PC-9 (cell line): ENCODE results near the gene SDHC. TPM values are rescaled to one million over a fixed set of nuclear protein-coding genes. Genes with fewer than 3 reads are reported as not detected.

ENCODE experiments used
- BruUV-seq: library from RNA; stranded (reverse); fragments of 400-500 nt; replicated peaks from 2 replicates; lab custom pipeline; 2021; lab: Mats Ljungman, UMichigan
- CTCF ChIA-PET: fragments of 300-600 bp; sonication (Branson Sonifier 250); formaldehyde crosslinking; loops from one replicate; lab custom pipeline; 2022; ENCODE audit warnings: antibody characterized with exemption; lab: Charles Lee
- POLR2A ChIA-PET: fragments of 300-600 bp; sonication (Branson Sonifier 250); formaldehyde crosslinking; loops from one replicate; lab custom pipeline; 2022; ENCODE audit warnings: antibody characterized with exemption; ENCODE audit not compliant: unreplicated experiment; lab: Charles Lee
- DNase-seq, 2 experiments: peaks; one replicate each; pipeline versions ENCODE4 v3.0.0 to v3.0.0-alpha.2; 2015 to 2022; ENCODE audit warnings: mixed read lengths in 1 of 2
- H2AFZ ChIP-seq: fragments of 200-600 bp; sonication (generic); 2 replicates; pipeline ENCODE4 v1.8.1; 2017; ENCODE audit warnings: antibody characterized with exemption
- H3F3A ChIP-seq: fragments of 200-600 bp; sonication (generic); 2 replicates; pipeline ENCODE4 v1.8.1; 2017; ENCODE audit warnings: antibody characterized with exemption, mild to moderate bottlenecking, low read depth; ENCODE audit not compliant: insufficient read depth
- H3K27ac ChIP-seq: fragments of 200-600 bp; sonication (generic); 2 replicates; pipeline ENCODE4 v1.6.1; 2016; ENCODE audit warnings: mixed run types
- H3K27me3 ChIP-seq: fragments of 200-600 bp; sonication (generic); 2 replicates; pipeline ENCODE4 v1.6.1; 2016; ENCODE audit warnings: low read depth, mixed run types; ENCODE audit not compliant: insufficient read depth
- H3K36me3 ChIP-seq: fragments of 200-600 bp; sonication (generic); 2 replicates; pipeline ENCODE4 v1.6.1; 2016; ENCODE audit warnings: low read depth, mixed run types
- H3K4me1 ChIP-seq: fragments of 200-600 bp; sonication (generic); replicated peaks from 2 replicates; pipeline ENCODE4 v1.6.1; 2016; ENCODE audit warnings: mixed run types; ENCODE audit not compliant: insufficient read depth
- H3K4me2 ChIP-seq: fragments of 200-600 bp; sonication (generic); 2 replicates; pipeline ENCODE4 v1.6.1; 2017; ENCODE audit warnings: mixed run types
- H3K4me3 ChIP-seq: fragments of 200-600 bp; sonication (generic); 2 replicates; pipeline ENCODE4 v1.6.1; 2016; ENCODE audit warnings: mixed run types
- H3K79me2 ChIP-seq: fragments of 200-600 bp; sonication (generic); 2 replicates; pipeline ENCODE4 v1.6.1; 2017; ENCODE audit warnings: low read depth, mixed run types
- H3K9me2 ChIP-seq: fragments of 200-600 bp; sonication (generic); 2 replicates; pipeline ENCODE4 v1.8.1; 2017; ENCODE audit warnings: mild to moderate bottlenecking; ENCODE audit not compliant: insufficient read depth
- H3K9me3 ChIP-seq: fragments of 200-600 bp; sonication (generic); 2 replicates; pipeline ENCODE4 v1.8.1; 2016; ENCODE audit warnings: low read depth; ENCODE audit not compliant: insufficient read depth
- H4K20me1 ChIP-seq: fragments of 200-600 bp; sonication (generic); 2 replicates; pipeline ENCODE4 v1.8.1; 2017; ENCODE audit not compliant: insufficient read depth
- CTCF ChIP-seq: fragments of 200-600 bp; sonication (generic); conservative IDR thresholded peaks from 2 replicates; pipeline ENCODE4 v1.6.1; 2017; ENCODE audit warnings: mixed run types, antibody characterized with exemption, mild to moderate bottlenecking, moderate library complexity
- EZH2 ChIP-seq: fragments of 200-600 bp; sonication (generic); IDR thresholded peaks from 2 replicates; pipeline ENCODE4 v1.8.0; 2017; ENCODE audit warnings: antibody characterized with exemption, low read depth
- intact Hi-C: fragments of 100-400 bp; cut with micrococcal nuclease; formaldehyde crosslinking; loops from one replicate; pipeline ENCODE4 v1.10.0; 2022; ENCODE audit not compliant: unreplicated experiment
- total RNA-seq: library from RNA; stranded (reverse); gene quantifications from 2 replicates; pipeline ENCODE4 v1.2.3, GENCODE V29; 2021

Gene SDHC
- total RNA-seq, 1 experiment from 2014 or later, result 215 TPM

- Histone ChIP-seq H3F3A (no peaks in the 10 kb centered on the region), H3K27ac (no peak overlapping the region), H4K20me1 (no peaks in the 10 kb centered on the region), H2AFZ (no peak overlapping the region; the same call in 1 of the 2 replicates), H3K36me3 (no peaks in the 10 kb centered on the region), H3K27me3 (0 out of 2 replicates have a peak, but pooled peaks cover 4% of the 10 kb centered on the region), H3K9me2 (no peaks in the 10 kb centered on the region), H3K4me3 (no peak overlapping the region), H3K4me1 (peaks cover under 1% of the 10 kb centered on the region; the same call in 1 of the 2 replicates), H3K4me2 (no peak overlapping the region), H3K9me3 (no peaks in the 10 kb centered on the region), H3K79me2 (no peaks in the 10 kb centered on the region)
- POLR2A ChIA-PET, result no interaction called here
- intact Hi-C loops, result no loop called here
- BruUV-seq, result no TSS peak
- CTCF ChIA-PET, result no interaction called here
- no peak for DNase-seq
- no peak for TF ChIP-seq EZH2
- no peak for TF ChIP-seq CTCF
Measured at GRCh38 chr1:161266836-161267235, 47.3 kb upstream of the SDHC start.

GRCh38 chr1:161267321-161267720, 46.9 kb upstream of the SDHC start:
- DNase-seq, result no peak
- Histone ChIP-seq H3K36me3 (no peaks in the 10 kb centered on the region), H3K27me3 (0 out of 2 replicates have a peak, but pooled peaks cover 4% of the 10 kb centered on the region), H3K9me3 (no peaks in the 10 kb centered on the region), H3K4me1 (no peaks in the 10 kb centered on the region), H3K4me3 (no peak overlapping the region), H2AFZ (no peak overlapping the region), H3K27ac (no peak overlapping the region), H3F3A (no peaks in the 10 kb centered on the region), H3K4me2 (no peak overlapping the region), H3K9me2 (no peaks in the 10 kb centered on the region), H3K79me2 (no peaks in the 10 kb centered on the region), H4K20me1 (no peaks in the 10 kb centered on the region)
- TF ChIP-seq CTCF (no peak), EZH2 (no peak)
- ChIA-PET POLR2A (no interaction called here), CTCF (no interaction called here)
- BruUV-seq, result no TSS peak
- intact Hi-C loops, result no loop called here

GRCh38 chr1:161273402-161273801, 40.8 kb upstream of the SDHC start:
- ChIA-PET CTCF (no interaction called here), POLR2A (no interaction called here)
- H3K4me1 ChIP-seq, result no peaks in the 10 kb centered on the region
- H4K20me1 ChIP-seq, result no peaks in the 10 kb centered on the region
- TF ChIP-seq CTCF, result no peak
- no peak for TF ChIP-seq EZH2
- no peak overlapping the region for H3K4me2 ChIP-seq
- no peak overlapping the region for H2AFZ ChIP-seq
- intact Hi-C loops, result no loop called here
- BruUV-seq, result no TSS peak
- DNase-seq, result no peak
- no peaks in the 10 kb centered on the region for H3K36me3 ChIP-seq
- no peaks in the 10 kb centered on the region for H3K9me2 ChIP-seq
- H3F3A ChIP-seq, result no peaks in the 10 kb centered on the region
- H3K27ac ChIP-seq, result no peak overlapping the region
- H3K79me2 ChIP-seq, result no peaks in the 10 kb centered on the region
- no peaks in the 10 kb centered on the region; the same call in 1 of the 2 replicates for H3K27me3 ChIP-seq
- no peak overlapping the region for H3K4me3 ChIP-seq
- H3K9me3 ChIP-seq, result no peaks in the 10 kb centered on the region
